Measurements from ENCODE around the gene ARHGAP24.

ARHGAP24 gene

GRCh38 chr4:85675076-85676049, 200.4 kb downstream of the ARHGAP24 start:
- H3K27ac ChIP-seq: no peak overlapping the region
- TF ChIP-seq CTCF (conservative IDR thresholded peaks at IDR 0.05) (no peak), ZFX (IDR thresholded peaks at IDR 0.05) (no peak)

GRCh38 chr4:85676050-85676425, 201.1 kb downstream of the ARHGAP24 start:
- TF ChIP-seq CTCF (conservative IDR thresholded peaks at IDR 0.05): no peak
- H3K27ac ChIP-seq: no peak overlapping the region

GRCh38 chr4:85676850-85677590, 202.1 kb downstream of the ARHGAP24 start:
- no peak overlapping the region for H3K27ac ChIP-seq
- TF ChIP-seq ZFX (IDR thresholded peaks at IDR 0.05): no peak
- TF ChIP-seq CTCF (conservative IDR thresholded peaks at IDR 0.05): no peak

GRCh38 chr4:85681221-85681657, 206.3 kb downstream of the ARHGAP24 start:
- H3K27ac ChIP-seq: no peak overlapping the region
- no peak for TF ChIP-seq ZFX (IDR thresholded peaks at IDR 0.05)
- no peak for TF ChIP-seq CTCF (conservative IDR thresholded peaks at IDR 0.05)

- TF ChIP-seq CTCF (conservative IDR thresholded peaks at IDR 0.05) (no peak), ZFX (IDR thresholded peaks at IDR 0.05) (no peak)
- H3K27ac ChIP-seq: no peak overlapping the region
Observed at GRCh38 chr4:85681921-85682320, 207.0 kb downstream of the ARHGAP24 start.

- no peak overlapping the region for H3K27ac ChIP-seq
- TF ChIP-seq CTCF (conservative IDR thresholded peaks at IDR 0.05) (no peak), ZFX (IDR thresholded peaks at IDR 0.05) (no peak)
Observed at GRCh38 chr4:85682391-85682790, 207.4 kb downstream of the ARHGAP24 start.

- TF ChIP-seq ZFX (IDR thresholded peaks at IDR 0.05) (no peak), CTCF (conservative IDR thresholded peaks at IDR 0.05) (no peak)
- no peak overlapping the region for H3K27ac ChIP-seq
Observed at GRCh38 chr4:85684676-85685075, 209.7 kb downstream of the ARHGAP24 start.
